ENCODE results near the gene RNF115.

The RNF115 gene

GRCh38 chr1:145701306-145701862, 122.5 kb downstream of the RNF115 start:
- no peak for DNase-seq (ENCODE audit: low read depth)

- DNase-seq (ENCODE audit: low read depth): no peak
Measured at GRCh38 chr1:145696630-145696960, 127.3 kb downstream of the RNF115 start.

GRCh38 chr1:145695821-145696629, 127.9 kb downstream of the RNF115 start:
- no peak for DNase-seq (ENCODE audit: low read depth)

- no peak for DNase-seq (ENCODE audit: low read depth)
Measured at GRCh38 chr1:145692785-145693443, 131.0 kb downstream of the RNF115 start.

- DNase-seq (ENCODE audit: low read depth): peak; percentile 82
Measured at GRCh38 chr1:145690587-145691558, 133.0 kb downstream of the RNF115 start.

- DNase-seq (ENCODE audit: low read depth): no peak
Measured at GRCh38 chr1:145689922-145690321, 134.0 kb downstream of the RNF115 start.

GRCh38 chr1:145688924-145689323, 135.0 kb downstream of the RNF115 start:
- no peak for DNase-seq (ENCODE audit: low read depth)
